CD4-positive, alpha-beta memory T cell (primary cell): ENCODE measurements around the gene SYNRG. TPM values are rescaled to one million over a fixed set of nuclear protein-coding genes. Genes with fewer than 3 reads are reported as not detected.
A peak's percentile ranks its signal among the peaks of the same experiment; 100 is the strongest.
"Not testable (repeated sequence)": the region's sequence is repeated elsewhere in the genome, so short reads cannot be mapped to it uniquely, and the experiment has no call there.

Source experiments
- CTCF ChIA-PET: fragments of 350-600 bp; sonication (Branson Sonifier 250); formaldehyde crosslinking; loops from one replicate; lab custom pipeline; 2021; ENCODE audit warnings: inconsistent platforms; ENCODE audit not compliant: partially characterized antibody; lab: Charles Lee
- POLR2A ChIA-PET: fragments of 350-600 bp; sonication (Branson Sonifier 250); formaldehyde crosslinking; loops from one replicate; lab custom pipeline; 2021; ENCODE audit not compliant: partially characterized antibody; lab: Charles Lee
- DNase-seq, 5 donors: peaks; one replicate each; pipeline versions ENCODE4 v3.0.0 to v3.0.0-alpha.2; 2020 to 2022; ENCODE audit warnings: mixed read lengths in 1 of 5
- H3K27ac ChIP-seq: one replicate; pipeline ENCODE4 v1.7.0; 2013; ENCODE audit warnings: low read depth, low read length
- H3K27me3 ChIP-seq: 2 replicates; pipeline ENCODE4 v1.7.0; 2013; ENCODE audit warnings: mild to moderate bottlenecking, low read length, moderate library complexity; ENCODE audit not compliant: insufficient read depth
- H3K36me3 ChIP-seq: 2 replicates; pipeline ENCODE4 v1.7.0; 2013; ENCODE audit warnings: mild to moderate bottlenecking, low read length, moderate library complexity; ENCODE audit not compliant: insufficient read depth
- H3K4me1 ChIP-seq: 2 replicates; pipeline ENCODE4 v1.7.0; 2013; ENCODE audit warnings: mild to moderate bottlenecking, low read length, moderate library complexity; ENCODE audit not compliant: insufficient read depth
- H3K4me3 ChIP-seq, 2 donors: one replicate each; pipeline ENCODE4 v1.7.0; 2013; ENCODE audit warnings: low read length in 2 of 2, mild to moderate bottlenecking in 1 of 2
- H3K9me3 ChIP-seq, 2 donors: one replicate each; pipeline ENCODE4 v1.7.0; 2013; ENCODE audit warnings: low read length in 2 of 2, control low read depth in 1 of 2; ENCODE audit not compliant: control insufficient read depth in 1 of 2
- H3K27ac Mint-ChIP-seq, 7 donors: one replicate each; pipeline ENCODE4 v1.8.0; 2020 to 2021; ENCODE audit warnings: mixed read lengths in 7 of 7, mild to moderate bottlenecking in 6 of 7, inconsistent platforms in 3 of 7, moderate library complexity in 3 of 7
- H3K27me3 Mint-ChIP-seq, 2 donors: one replicate each; pipeline ENCODE4 v1.8.0; 2020 to 2021; ENCODE audit warnings: mixed read lengths in 2 of 2
- H3K36me3 Mint-ChIP-seq, 2 donors: one replicate each; pipeline ENCODE4 v1.8.0; 2020 to 2021; ENCODE audit warnings: mixed read lengths in 2 of 2, inconsistent platforms in 1 of 2, mild to moderate bottlenecking in 1 of 2
- H3K4me1 Mint-ChIP-seq, 4 donors: one replicate each; pipeline ENCODE4 v1.8.0; 2020 to 2021; ENCODE audit warnings: mixed read lengths in 4 of 4, mild to moderate bottlenecking in 1 of 4
- H3K4me3 Mint-ChIP-seq, 8 donors: one replicate each; pipeline ENCODE4 v1.8.0; 2020 to 2021; ENCODE audit warnings: mixed read lengths in 8 of 8, mild to moderate bottlenecking in 7 of 8, moderate library complexity in 6 of 8, inconsistent platforms in 3 of 8
- H3K9me3 Mint-ChIP-seq, 8 donors: one replicate each; pipeline ENCODE4 v1.8.0; 2020 to 2021; ENCODE audit warnings: mixed read lengths in 8 of 8, mild to moderate bottlenecking in 5 of 8, inconsistent platforms in 3 of 8, moderate library complexity in 1 of 8
- intact Hi-C: fragments of 100-400 bp; cut with micrococcal nuclease; formaldehyde crosslinking; loops from one replicate; pipeline ENCODE4 v1.15.1; 2023
- polyA plus RNA-seq, 2 donors: library from polyadenylated mRNA; unstranded; fragments of 300-500 nt; fragmentation: Illumina TruSeq; gene quantifications; one replicate each; pipeline ENCODE4 v1.2.3, GENCODE V29; 2021
- total RNA-seq, 2 experiments: library from RNA; stranded (reverse); gene quantifications; one replicate each; pipeline ENCODE4 v1.2.3, GENCODE V29; 2021

Gene SYNRG
- total and polyA plus RNA-seq, 4 experiments from 2014 or later: 34.2 to 148 (median 116) TPM

DNA sequence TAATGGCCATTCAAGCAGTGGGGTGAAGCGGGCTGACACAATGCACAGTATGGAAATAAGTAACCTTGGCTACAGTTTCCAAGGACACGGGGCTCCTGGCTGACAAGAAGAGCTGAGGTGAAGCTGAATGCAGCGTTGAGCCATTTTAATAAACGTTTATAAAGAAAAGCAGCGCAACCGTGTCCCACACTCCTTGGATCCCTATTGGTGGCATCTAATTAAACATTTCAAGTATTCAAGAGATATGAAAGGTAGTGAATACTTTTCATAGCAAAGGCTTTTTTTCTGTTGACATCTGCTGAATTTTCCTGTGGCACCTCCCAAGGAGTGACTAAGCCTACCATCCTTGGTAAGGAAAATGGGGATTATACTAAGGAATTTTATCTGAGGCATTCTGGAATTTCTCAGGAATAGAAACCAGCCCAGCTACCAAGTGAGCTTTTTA is 93.1 kb downstream of the SYNRG start:
- POLR2A ChIA-PET: no interaction called here
- peaks cover 60% of the 10 kb centered on the region for H3K36me3 ChIP-seq
- H3K27me3 ChIP-seq: no peaks in the 10 kb centered on the region
- no peak overlapping the region for H3K4me3 ChIP-seq
- H3K4me1 ChIP-seq: peaks cover 5% of the 10 kb centered on the region
- intact Hi-C loops: no loop called here
- no peak overlapping the region for H3K27ac ChIP-seq
- peaks cover 4 to 20% (median 5%) of the 10 kb centered on the region in 4 donors for H3K4me1 Mint-ChIP-seq
- H3K9me3 Mint-ChIP-seq: no peaks in the 10 kb centered on the region
- no peaks in the 10 kb centered on the region for H3K9me3 ChIP-seq
- no peaks in the 10 kb centered on the region for H3K27me3 Mint-ChIP-seq
- H3K4me3 Mint-ChIP-seq: no peak overlapping the region
- no peak overlapping the region for H3K27ac Mint-ChIP-seq
- DNase-seq: no peak
- CTCF ChIA-PET: no interaction called here
- peaks cover 44 to 73% of the 10 kb centered on the region in 2 donors for H3K36me3 Mint-ChIP-seq

DNA sequence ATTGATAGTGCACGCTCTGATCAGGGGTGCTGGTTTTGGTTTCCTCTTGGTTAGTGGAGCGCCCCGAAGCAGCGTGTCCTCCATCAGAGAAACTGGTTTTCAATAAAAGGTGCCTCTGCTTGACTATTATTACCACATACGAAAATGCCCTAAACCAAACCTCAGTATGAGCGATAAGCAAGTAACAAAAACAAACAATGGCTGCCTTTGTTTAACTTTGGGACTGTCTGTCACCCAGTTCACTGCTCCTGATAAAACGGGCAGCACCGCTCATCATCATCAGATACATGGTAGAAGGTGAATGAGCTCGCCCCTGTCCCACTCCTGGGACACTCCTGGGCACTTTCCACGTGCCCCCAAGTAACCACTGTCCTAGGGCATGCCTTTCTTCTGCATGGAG is 95.5 kb downstream of the SYNRG start:
- Mint-ChIP-seq H3K27me3 (no peaks in the 10 kb centered on the region), H3K4me1 (peaks cover 8 to 19% (median 11%) of the 10 kb centered on the region in 4 donors), H3K9me3 (no peaks in the 10 kb centered on the region), H3K36me3 (peaks cover 26 to 52% of the 10 kb centered on the region in 2 donors), H3K27ac (no peak overlapping the region), H3K4me3 (no peak overlapping the region)
- POLR2A ChIA-PET: no interaction called here
- DNase-seq: no peak
- Histone ChIP-seq H3K4me3 (no peak overlapping the region), H3K4me1 (peaks cover 6% of the 10 kb centered on the region), H3K9me3 (no peaks in the 10 kb centered on the region), H3K27me3 (no peaks in the 10 kb centered on the region), H3K27ac (no peak overlapping the region), H3K36me3 (peaks cover 39% of the 10 kb centered on the region)
- CTCF ChIA-PET: no interaction called here
- intact Hi-C loops: no loop called here

DNA sequence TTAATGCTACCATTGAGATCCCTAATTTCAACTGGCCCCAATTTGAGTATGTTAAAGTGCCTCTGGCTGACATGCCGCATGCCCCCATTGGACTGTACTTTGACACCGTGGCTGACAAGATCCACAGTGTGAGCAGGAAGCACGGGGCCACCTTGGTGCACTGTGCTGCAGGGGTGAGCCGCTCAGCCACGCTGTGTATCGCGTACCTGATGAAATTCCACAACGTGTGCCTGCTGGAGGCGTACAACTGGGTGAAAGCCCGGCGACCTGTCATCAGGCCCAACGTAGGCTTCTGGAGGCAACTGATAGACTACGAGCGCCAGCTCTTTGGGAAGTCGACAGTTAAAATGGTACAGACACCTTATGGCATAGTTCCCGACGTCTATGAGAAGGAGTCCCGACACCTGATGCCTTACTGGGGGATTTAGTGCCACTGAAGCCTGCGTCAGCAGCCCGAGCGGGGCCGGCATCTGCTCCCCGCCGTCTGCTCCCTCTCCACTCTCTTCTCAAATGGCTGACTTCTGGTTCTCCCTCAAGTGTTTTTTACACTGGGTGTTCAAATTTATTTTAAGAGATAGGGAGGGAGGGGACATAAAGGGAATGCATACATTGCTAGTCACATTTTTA is 96.7 kb downstream of the SYNRG start:
- intact Hi-C loops: no loop called here
- Histone ChIP-seq H3K27ac (no peak overlapping the region), H3K9me3 (no peaks in the 10 kb centered on the region), H3K4me1 (peaks cover 6% of the 10 kb centered on the region), H3K36me3 (peaks cover 28% of the 10 kb centered on the region), H3K4me3 (no peak overlapping the region), H3K27me3 (no peaks in the 10 kb centered on the region)
- H3K4me1 Mint-ChIP-seq: peaks cover 8 to 19% (median 11%) of the 10 kb centered on the region in 4 donors
- no peaks in the 10 kb centered on the region for H3K27me3 Mint-ChIP-seq
- H3K9me3 Mint-ChIP-seq: no peaks in the 10 kb centered on the region
- H3K36me3 Mint-ChIP-seq: peaks cover 15 to 41% of the 10 kb centered on the region in 2 donors
- ChIA-PET POLR2A (no interaction called here), CTCF (interaction anchor here (0.9 kb wide), 1 partner anchor 15 kb away, joined by 4 read pairs; no protein-coding TSS in a partner anchor)
- H3K4me3 Mint-ChIP-seq: no peak overlapping the region
- peak overlapping the region in 3 of 7 donors; percentile 32 to 42 (median 41) for H3K27ac Mint-ChIP-seq
- no peak for DNase-seq

DNA sequence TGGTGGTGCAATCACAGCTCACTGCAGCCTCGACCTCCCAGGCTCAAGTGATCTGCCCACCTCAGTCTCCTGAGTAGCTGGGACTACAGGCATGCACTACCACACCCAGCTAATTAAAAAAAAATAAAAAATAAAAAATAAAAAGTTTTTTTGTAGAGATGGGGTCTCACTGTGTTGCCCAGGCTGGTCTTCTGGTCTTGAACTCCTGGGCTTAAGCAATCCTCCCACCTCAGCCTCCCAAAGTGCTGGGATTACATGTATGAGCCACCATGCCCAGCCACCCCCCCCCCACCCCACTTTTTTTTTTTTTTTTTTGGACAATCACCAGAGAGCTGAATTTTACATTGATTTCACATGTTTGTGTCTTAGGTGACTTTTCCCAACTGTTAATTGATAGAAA is 97.6 kb downstream of the SYNRG start:
- H3K4me3 Mint-ChIP-seq, H3K4me3 ChIP-seq, H3K9me3 ChIP-seq, H3K9me3 Mint-ChIP-seq, H3K27ac Mint-ChIP-seq, DNase-seq, H3K27ac ChIP-seq, H3K27me3 Mint-ChIP-seq, H3K27me3 ChIP-seq, POLR2A ChIA-PET, H3K4me1 ChIP-seq, intact Hi-C loops: not testable (repeated sequence)
- H3K36me3 ChIP-seq: peaks cover 20% of the 10 kb centered on the region
- CTCF ChIA-PET: interaction anchor here (0.7 to 1.0 kb wide), 2 partner anchors 90 to 93 kb away, joined by 3 read pairs; no protein-coding TSS in a partner anchor
- peaks cover 8 to 20% (median 14%) of the 10 kb centered on the region in 4 donors for H3K4me1 Mint-ChIP-seq
- peaks cover 14 to 33% of the 10 kb centered on the region in 2 donors for H3K36me3 Mint-ChIP-seq

DNA sequence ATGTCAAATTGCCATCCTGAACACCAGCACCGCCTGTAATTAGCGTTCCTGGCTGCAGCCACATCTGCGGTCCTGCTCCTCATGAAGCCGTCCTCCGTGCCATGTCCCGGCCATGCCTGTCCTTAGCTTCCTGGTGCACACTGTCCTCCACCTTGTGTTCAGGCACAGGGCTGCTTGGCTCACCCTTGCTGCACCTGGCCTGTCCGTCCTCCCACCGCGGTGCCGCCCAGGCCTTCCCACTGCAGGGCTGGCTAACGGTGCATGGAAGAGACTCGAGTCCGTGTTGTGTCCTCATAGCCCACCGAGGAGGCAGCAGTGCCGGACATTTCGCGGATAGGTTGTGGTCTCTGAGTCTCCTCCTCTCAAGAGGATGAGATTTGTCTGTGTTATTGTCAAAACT is 99.2 kb downstream of the SYNRG start:
- Mint-ChIP-seq H3K9me3 (no peaks in the 10 kb centered on the region), H3K27me3 (no peaks in the 10 kb centered on the region), H3K4me1 (peaks cover 11 to 25% (median 19%) of the 10 kb centered on the region in 4 donors), H3K36me3 (peaks cover 6 to 23% of the 10 kb centered on the region in 2 donors), H3K4me3 (no peak overlapping the region), H3K27ac (peak overlapping the region in 3 of 7 donors; percentile 8 to 72 (median 43))
- POLR2A ChIA-PET: no interaction called here
- Histone ChIP-seq H3K9me3 (no peaks in the 10 kb centered on the region), H3K36me3 (peaks cover 12% of the 10 kb centered on the region), H3K4me3 (no peak overlapping the region), H3K27ac (no peak overlapping the region), H3K27me3 (no peaks in the 10 kb centered on the region), H3K4me1 (peaks cover 6% of the 10 kb centered on the region)
- intact Hi-C loops: no loop called here
- DNase-seq: no peak
- CTCF ChIA-PET: no interaction called here

DNA sequence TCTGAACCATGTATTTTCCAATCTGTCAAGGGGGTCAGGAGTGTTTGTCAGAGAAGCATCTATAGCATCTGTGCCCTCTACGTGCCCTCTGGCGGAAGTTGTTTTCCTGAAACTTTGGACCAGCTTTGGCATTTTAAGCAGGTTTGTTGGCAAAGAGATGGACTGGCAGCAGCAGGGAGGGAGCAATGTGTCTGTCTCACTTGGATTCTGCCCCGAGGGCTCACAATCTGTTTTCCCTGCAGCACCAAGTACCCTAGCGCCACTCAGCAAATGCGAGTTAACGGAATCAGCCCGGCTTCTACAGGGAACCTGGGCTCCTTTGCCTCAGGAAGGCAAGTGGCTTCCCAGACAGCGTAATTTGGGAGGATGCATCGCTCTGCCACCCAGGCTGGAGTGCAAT is 102.1 kb downstream of the SYNRG start:
- H3K27ac ChIP-seq: no peak overlapping the region
- ChIA-PET POLR2A (interaction anchor here (0.6 kb wide), 1 partner anchor 739 kb away, joined by 4 read pairs; no protein-coding TSS in a partner anchor), CTCF (interaction anchor here (0.6 kb wide), 2 partner anchors 63 to 932 kb away, joined by 3 read pairs; no protein-coding TSS in a partner anchor)
- H3K36me3 ChIP-seq: peaks cover under 1% of the 10 kb centered on the region
- DNase-seq: no peak
- H3K36me3 Mint-ChIP-seq: peaks cover 0 to 2% of the 10 kb centered on the region in 2 donors
- H3K9me3 ChIP-seq: no peaks in the 10 kb centered on the region
- H3K4me3 Mint-ChIP-seq: no peak overlapping the region
- H3K9me3 Mint-ChIP-seq: no peaks in the 10 kb centered on the region
- intact Hi-C loops: no loop called here
- H3K27me3 ChIP-seq: no peaks in the 10 kb centered on the region
- H3K4me3 ChIP-seq: no peak overlapping the region
- peaks cover 6% of the 10 kb centered on the region for H3K4me1 ChIP-seq
- peak overlapping the region in 1 of 7 donors; percentile 44 for H3K27ac Mint-ChIP-seq
- no peaks in the 10 kb centered on the region for H3K27me3 Mint-ChIP-seq
- peaks cover 11 to 25% (median 19%) of the 10 kb centered on the region in 4 donors for H3K4me1 Mint-ChIP-seq

DNA sequence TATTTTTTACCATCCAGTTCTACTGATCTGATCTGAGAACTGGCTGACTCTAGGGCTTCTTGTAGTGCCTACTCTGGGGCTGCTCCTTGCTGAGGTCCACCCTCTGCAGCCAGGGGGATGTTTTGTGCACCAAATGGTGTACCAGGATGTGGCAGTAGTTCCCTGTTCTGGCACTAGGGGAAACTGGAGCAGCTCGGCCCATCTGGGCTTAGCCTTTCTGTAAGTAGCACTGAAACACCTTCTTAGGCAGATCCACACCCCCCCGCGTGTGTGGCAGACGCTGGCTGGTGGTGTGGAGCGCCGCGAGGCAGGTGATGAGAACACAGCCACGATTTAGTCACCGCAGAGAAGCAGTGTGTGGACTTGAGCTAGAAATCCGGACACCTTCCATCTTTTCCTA is 102.5 kb downstream of the SYNRG start:
- no peak for DNase-seq
- H3K4me3 Mint-ChIP-seq: no peak overlapping the region
- Histone ChIP-seq H3K36me3 (no peaks in the 10 kb centered on the region), H3K4me1 (peaks cover 6% of the 10 kb centered on the region), H3K4me3 (no peak overlapping the region), H3K27me3 (no peaks in the 10 kb centered on the region), H3K27ac (no peak overlapping the region), H3K9me3 (no peaks in the 10 kb centered on the region)
- H3K4me1 Mint-ChIP-seq: peaks cover 11 to 25% (median 19%) of the 10 kb centered on the region in 4 donors
- ChIA-PET CTCF (interaction anchor here (0.6 kb wide), 2 partner anchors 63 to 933 kb away, joined by 3 read pairs; no protein-coding TSS in a partner anchor), POLR2A (interaction anchor here (0.6 kb wide), 1 partner anchor 739 kb away, joined by 4 read pairs; no protein-coding TSS in a partner anchor)
- no peaks in the 10 kb centered on the region for H3K27me3 Mint-ChIP-seq
- H3K36me3 Mint-ChIP-seq: no peaks in the 10 kb centered on the region
- peak overlapping the region in 1 of 7 donors; percentile 44 for H3K27ac Mint-ChIP-seq
- no peaks in the 10 kb centered on the region for H3K9me3 Mint-ChIP-seq
- intact Hi-C loops: no loop called here
